ENCODE measurements around the gene CES3.

DNA sequence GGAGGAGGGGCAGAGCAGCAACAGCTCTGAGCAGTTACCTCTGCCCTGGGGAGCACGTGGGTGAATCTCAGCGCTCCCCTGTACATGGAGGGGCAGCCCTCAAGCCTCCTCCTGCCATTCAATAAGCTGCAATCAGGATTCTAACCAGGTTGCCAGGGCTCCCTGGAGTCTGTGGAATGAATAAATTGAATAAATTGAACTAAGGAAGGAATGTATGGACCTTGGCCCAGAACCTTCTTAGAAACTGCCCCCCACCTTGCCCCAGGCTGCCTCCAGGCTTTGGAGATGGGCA, 40.8 kb upstream of the CES3 start:
- TF ChIP-seq POLR2A (IDR thresholded peaks at IDR 0.05), result no peak
- TF ChIP-seq, protein P1, sequence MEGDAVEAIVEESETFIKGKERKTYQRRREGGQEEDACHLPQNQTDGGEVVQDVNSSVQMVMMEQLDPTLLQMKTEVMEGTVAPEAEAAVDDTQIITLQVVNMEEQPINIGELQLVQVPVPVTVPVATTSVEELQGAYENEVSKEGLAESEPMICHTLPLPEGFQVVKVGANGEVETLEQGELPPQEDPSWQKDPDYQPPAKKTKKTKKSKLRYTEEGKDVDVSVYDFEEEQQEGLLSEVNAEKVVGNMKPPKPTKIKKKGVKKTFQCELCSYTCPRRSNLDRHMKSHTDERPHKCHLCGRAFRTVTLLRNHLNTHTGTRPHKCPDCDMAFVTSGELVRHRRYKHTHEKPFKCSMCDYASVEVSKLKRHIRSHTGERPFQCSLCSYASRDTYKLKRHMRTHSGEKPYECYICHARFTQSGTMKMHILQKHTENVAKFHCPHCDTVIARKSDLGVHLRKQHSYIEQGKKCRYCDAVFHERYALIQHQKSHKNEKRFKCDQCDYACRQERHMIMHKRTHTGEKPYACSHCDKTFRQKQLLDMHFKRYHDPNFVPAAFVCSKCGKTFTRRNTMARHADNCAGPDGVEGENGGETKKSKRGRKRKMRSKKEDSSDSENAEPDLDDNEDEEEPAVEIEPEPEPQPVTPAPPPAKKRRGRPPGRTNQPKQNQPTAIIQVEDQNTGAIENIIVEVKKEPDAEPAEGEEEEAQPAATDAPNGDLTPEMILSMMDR (IDR thresholded peaks at IDR 0.05), result no peak
- TF ChIP-seq EP300 (IDR thresholded peaks at IDR 0.05), result no peak
